ENCODE measurements around the gene C17orf100.

DNA sequence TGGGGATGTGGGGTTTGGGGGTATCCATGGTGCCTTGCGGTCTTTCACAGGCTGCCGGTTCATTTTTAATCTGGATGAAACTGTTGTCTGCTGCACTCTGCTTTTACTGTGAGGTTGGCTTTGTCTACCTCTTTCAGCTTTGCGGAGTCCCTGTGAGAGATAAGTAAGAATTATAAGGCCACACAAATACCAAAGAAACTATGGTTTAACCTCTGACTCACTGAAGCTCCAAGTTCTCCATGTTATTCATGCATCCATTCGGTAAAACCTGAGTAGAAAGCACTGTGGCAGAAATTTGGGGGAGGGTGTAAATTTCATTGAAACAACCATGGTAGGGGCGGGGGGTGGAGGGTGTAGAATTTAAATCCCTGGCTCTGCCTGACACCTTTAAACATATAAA is 41.6 kb upstream of the C17orf100 start:
- TF ChIP-seq SMARCA5 (IDR thresholded peaks at IDR 0.05), result no peak
- TF ChIP-seq, protein P1, sequence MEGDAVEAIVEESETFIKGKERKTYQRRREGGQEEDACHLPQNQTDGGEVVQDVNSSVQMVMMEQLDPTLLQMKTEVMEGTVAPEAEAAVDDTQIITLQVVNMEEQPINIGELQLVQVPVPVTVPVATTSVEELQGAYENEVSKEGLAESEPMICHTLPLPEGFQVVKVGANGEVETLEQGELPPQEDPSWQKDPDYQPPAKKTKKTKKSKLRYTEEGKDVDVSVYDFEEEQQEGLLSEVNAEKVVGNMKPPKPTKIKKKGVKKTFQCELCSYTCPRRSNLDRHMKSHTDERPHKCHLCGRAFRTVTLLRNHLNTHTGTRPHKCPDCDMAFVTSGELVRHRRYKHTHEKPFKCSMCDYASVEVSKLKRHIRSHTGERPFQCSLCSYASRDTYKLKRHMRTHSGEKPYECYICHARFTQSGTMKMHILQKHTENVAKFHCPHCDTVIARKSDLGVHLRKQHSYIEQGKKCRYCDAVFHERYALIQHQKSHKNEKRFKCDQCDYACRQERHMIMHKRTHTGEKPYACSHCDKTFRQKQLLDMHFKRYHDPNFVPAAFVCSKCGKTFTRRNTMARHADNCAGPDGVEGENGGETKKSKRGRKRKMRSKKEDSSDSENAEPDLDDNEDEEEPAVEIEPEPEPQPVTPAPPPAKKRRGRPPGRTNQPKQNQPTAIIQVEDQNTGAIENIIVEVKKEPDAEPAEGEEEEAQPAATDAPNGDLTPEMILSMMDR (IDR thresholded peaks at IDR 0.05 in 2 of 3, conservative IDR thresholded peaks at IDR 0.05 in 1 of 3; ENCODE audit: control insufficient read depth in 2 of 3, extremely low read depth in 1 of 3, insufficient read depth in 1 of 3, low read depth in 3 of 3, low read length in 3 of 3), result no peak
- no peak for TF ChIP-seq MTA2 (IDR thresholded peaks at IDR 0.05; ENCODE audit: low read depth)
- no peak for TF ChIP-seq FOS (IDR thresholded peaks at IDR 0.05; ENCODE audit: borderline replicate concordance, extremely low read depth, insufficient read length)
- no peak for TF ChIP-seq EP300 (IDR thresholded peaks at IDR 0.05; ENCODE audit: borderline replicate concordance in 1 of 2, control insufficient read depth in 1 of 2, low read depth in 2 of 2, low read length in 2 of 2)
- TF ChIP-seq DPF2 (IDR thresholded peaks at IDR 0.05), result no peak
- no peak for TF ChIP-seq JUNB (IDR thresholded peaks at IDR 0.05)
